HG03342 (cell line): ENCODE results near the gene KCNH2.
"Not testable (repeated sequence)": the region's sequence is repeated elsewhere in the genome, so short reads cannot be mapped to it uniquely, and the experiment has no call there.

Experiments used
- ATAC-seq: cut with Tn5 transposase; IDR thresholded peaks from one replicate; pipeline ENCODE4 v1.9.1; 2021; ENCODE audit warnings: mild to moderate bottlenecking, moderate library complexity; ENCODE audit not compliant: unreplicated experiment

KCNH2 gene

DNA sequence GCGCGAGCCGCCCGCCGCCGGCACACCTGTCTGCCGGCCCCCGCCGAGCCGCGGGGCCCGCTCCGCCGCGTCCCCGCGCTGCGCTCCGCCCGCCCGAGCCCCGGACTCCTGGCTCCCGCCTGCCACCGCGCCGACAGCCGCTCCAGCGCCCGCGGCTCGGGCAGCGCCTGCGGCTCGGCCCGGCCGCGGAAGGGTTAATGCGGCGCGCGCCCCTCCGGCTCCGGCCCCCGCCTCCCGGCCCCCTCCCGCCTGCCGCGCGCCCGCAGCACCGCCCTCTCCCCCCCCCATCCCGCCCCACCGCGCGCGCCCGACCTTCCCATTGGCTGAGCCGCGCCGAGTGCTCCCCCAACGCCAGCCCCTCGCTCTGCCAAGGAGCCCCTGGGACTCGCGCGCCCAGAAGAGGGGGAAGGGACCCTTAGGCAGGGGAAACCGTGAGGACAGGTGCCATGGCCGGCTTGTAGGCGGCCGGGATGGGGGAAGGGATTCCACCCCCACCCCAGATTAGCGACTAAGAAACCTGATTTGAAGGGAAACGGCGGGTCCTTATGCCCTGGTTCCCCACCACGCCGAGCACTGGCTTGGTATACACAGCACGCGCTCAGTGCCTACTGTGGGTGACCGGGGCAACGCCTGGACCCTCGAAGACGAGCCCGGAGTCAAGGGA, at the start of gene KCNH2:
KCNH2 (minus strand) TSS at position 196 of the 664 bp plus-strand sequence. CDS start 408 bp downstream, outside the sequence.
- ATAC-seq, result no peak

DNA sequence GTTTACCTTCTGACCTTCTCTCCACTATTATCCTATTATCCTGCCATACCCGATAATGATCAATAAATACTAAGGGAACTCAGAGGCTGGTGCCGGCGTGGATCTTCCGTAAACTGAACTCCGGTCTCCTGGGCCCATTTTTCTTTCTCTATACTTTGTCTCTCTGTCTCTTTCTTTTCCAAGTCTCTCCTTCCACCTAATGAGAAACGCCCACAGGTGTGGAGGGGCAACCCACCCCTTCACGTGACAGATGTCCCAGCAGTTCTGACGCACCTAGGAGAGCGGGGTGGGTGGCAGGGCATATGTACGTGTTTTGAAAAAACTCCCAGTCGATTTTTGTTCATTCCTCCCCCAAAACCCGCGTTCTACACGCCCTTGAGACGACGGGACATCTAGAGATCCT, 49.6 kb upstream of the KCNH2 start:
- ATAC-seq, result not testable (repeated sequence)

DNA sequence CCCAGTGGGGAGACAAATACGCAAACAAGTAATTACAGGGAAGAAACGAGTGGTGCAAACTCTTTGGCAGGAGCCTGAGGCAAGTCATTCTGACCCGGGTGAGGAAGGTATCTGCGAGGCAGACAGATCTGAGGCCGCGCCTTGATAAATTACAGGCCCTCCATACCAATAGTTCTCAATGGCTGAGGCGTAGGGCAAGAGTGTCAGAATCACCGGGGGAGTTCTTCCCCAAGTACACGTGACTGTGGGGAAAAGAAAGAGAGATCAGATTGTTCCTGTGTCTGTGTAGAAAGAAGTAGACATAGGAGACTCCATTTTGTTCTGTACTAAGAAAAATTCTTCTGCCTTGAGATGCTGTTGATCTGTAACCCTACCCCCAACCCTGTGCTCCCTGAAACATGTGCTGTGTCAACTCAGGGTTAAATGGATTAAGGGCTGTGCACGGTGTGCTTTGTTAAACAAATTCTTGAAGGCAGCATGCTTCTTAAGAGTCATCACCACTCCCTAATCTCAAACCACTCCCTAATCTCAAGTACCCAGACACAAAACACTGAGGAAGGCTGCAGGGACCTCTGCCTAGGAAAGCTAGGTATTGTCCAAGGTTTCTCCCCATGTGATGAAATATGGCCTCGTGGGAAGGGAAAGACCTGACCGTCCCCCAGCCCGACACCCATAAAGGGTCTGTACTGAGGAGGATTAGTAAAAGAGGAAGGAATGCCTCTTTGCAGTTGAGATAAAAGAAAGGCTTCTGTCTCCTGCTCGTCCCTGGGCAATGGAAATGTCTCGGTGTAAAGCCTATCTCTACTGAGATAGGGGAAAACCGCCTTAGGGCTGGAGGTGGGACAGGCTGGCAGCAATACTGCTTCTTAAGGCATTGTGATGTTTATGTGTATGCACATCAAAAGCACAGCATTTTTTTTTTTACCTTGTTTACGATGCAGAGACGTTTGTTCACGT, 48.9 kb upstream of the KCNH2 start:
- not testable (repeated sequence) for ATAC-seq

DNA sequence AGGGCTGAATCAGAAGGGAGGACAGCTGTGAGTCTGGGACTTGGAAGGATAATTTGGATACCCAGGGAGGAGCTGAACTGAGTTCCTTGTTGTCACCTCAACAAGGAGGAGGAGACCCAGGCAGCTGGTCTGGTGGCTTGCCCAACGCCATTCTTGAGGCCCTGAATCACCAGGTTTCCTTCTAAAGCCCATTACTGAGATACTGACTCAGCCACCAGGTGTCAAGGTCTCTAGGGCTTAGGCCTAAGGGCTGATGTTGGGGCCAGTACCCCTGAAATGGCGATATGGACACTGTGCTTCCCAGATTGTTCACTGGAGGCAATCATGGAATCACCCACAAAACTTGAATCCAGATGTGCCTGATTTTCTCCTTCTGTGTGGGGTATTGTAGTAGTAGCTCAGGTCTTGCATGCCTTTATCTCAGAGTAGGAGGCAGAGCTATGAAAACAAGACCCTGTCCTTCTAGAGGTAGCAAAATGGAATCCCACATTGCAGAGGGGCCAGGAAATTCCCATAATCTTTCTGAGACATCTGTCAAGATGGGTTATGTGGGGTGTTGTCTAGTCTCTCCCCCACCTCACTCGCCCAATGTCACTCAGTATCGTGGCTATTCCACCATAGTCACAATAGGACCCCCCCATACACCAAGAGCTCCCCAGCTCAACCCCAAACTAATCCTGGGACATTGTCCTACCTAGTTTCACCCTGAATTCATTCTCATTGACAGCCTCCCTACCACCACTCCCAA, 48.0 kb upstream of the KCNH2 start:
- ATAC-seq, result no peak

GRCh38 chr7:151024435-151025056, 46.4 kb upstream of the KCNH2 start, which contains the start of gene ATG9B:
Gene ATG9B (minus strand): TSS chr7:151024494. CDS start chr7:151024423, 71 bp downstream.
- no peak for ATAC-seq

GRCh38 chr7:151023232-151023631, 45.1 kb upstream of the KCNH2 start:
- ATAC-seq, result no peak

DNA sequence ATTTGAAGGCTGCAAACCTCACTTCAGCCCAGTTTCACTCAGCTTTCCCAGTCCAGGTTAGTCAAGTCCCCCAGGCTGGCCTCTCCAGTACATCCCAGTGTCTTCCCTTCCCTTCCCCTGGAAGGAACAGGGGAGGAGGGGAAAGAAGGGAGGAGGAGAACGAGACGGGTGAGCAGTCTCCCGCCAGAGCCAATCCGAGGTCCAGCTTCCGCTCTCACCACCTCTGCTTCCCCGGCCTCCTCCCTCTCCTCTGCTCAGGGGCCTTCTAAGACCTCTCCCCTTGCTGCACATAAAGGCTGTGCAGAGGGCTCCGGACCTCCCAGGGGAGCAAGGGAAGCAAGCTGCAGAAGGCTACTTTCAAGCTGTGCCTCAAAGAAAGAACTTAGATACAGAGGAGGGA, 42.1 kb upstream of the KCNH2 start:
- ATAC-seq, result no peak

DNA sequence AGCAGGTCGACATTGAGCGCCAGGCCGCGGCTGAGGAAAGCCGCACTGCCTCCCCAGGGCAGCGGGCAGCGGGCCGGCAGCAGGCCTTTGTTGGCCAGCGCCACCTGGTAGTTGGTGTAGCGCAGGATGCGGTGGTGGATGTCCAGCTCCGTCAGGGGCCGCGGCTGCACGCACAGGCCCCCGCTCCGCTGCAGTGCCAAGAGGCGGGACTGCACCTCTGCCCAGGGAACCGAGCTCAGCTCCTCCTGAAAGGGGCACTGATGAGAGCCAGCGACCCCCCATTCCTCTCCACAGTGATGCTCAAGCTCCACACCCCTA, 41.0 kb upstream of the KCNH2 start:
- ATAC-seq, result no peak

- no peak for ATAC-seq
Observed at GRCh38 chr7:151018421-151019129, 40.5 kb upstream of the KCNH2 start.

DNA sequence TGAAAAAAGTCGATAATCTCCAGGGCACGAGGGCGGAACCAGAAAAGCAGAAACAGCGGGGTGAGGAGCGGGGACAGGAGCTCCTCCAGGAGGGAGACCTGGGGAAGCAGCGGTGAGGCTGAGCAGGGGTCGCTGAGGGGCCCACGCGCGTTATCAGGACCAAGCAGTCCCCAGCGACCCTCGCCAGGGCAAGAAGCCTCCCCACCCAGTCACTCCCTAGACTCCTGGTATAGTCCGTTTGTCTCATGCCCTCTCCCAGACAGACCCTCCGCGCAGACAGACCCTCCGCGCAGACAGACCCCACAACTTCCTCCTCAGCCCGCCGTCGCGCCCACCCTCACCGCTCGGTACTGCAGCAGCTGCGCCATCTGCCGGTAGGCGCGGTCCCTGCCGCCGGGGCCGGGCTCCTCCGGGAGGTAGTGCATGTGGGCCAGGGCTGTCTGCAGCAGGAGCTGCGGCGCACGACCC, 39.9 kb upstream of the KCNH2 start:
- no peak for ATAC-seq

DNA sequence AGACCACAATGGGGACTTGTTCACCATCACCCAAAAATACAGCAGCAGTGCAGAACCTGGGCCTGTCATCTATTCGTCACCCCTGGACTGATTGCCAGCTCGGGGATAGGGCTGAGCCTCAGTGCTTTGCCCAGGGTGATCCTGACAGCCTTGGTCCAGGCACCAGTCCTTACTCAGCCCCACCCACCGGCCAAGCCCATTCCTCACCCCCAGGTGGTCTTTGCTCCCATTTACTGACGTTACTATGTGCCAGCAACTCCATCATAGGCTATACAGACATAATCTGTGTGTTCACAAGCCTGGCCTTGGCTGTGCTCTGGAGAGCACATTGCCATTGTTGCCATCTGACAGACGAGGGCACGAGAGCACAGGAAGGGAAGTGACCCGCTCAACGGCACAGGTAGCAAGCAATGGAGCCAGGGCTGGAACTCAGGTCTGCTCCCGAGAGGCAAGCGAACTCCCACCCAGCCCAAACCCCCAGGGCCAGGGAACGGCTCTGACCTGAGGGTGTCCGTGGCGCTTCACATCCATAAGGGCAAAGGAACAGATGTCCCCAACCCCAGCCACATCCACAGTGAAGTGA, 39.3 kb upstream of the KCNH2 start:
- ATAC-seq, result no peak

DNA sequence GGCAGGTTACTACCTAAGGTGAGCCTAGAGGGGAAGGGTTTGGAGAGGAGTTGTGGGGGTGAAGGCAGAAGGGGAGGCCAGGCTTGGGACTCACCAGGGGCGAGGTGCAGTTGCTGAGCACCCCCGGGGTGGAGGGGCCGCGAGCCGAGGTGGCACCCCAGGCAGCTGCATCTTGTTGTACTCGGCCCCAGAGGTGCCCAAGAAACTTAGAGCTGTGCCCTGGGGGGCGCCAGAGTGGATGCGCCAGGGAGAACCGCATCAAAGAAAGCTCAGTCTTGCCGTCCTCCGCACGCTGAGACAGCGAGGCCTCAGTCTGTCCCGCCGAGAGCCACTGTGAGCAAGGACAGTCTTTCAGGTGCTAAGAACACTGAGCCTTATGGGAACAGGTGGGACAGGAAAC, 38.8 kb upstream of the KCNH2 start:
- no peak for ATAC-seq

DNA sequence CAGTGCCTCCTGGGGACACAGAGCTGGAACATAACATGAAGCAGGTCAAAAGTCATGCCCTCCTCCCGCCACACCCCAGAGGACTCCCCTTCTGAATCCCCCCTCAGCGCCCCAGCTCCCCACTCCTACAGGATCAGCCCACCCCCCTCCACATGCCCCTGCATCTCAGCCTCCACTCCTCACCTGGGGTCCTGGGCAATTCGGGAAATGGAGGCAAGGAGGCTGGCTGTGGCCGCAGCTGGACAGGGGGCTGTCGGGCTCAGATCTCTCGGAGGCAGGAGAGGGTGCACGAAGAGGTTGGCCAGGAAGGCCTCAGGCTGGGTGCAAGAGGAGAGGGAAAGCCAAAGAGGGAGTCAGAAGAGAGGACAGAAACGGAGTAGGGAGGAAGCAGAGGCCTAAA, 38.4 kb upstream of the KCNH2 start:
- no peak for ATAC-seq

GRCh38 chr7:151015967-151016366, 37.8 kb upstream of the KCNH2 start:
- ATAC-seq, result no peak

GRCh38 chr7:151014950-151015349, 36.8 kb upstream of the KCNH2 start:
- ATAC-seq, result no peak

DNA sequence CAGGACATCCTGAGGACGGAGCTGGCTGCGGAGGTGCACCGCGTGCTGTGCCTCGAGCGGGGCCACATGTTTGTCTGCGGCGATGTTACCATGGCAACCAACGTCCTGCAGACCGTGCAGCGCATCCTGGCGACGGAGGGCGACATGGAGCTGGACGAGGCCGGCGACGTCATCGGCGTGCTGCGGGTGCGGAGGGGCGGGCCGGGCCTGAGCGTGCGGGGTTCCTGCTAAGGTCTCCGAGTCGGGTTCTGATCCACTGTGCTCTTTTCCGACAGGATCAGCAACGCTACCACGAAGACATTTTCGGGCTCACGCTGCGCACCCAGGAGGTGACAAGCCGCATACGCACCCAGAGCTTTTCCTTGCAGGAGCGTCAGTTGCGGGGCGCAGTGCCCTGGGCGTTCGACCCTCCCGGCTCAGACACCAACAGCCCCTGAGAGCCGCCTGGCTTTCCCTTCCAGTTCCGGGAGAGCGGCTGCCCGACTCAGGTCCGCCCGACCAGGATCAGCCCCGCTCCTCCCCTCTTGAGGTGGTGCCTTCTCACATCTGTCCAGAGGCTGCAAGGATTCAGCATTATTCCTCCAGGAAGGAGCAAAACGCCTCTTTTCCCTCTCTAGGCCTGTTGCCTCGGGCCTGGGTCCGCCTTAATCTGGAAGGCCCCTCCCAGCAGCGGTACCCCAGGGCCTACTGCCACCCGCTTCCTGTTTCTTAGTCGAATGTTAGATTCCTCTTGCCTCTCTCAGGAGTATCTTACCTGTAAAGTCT, 35.8 kb upstream of the KCNH2 start:
- peak; percentile 70 for ATAC-seq

DNA sequence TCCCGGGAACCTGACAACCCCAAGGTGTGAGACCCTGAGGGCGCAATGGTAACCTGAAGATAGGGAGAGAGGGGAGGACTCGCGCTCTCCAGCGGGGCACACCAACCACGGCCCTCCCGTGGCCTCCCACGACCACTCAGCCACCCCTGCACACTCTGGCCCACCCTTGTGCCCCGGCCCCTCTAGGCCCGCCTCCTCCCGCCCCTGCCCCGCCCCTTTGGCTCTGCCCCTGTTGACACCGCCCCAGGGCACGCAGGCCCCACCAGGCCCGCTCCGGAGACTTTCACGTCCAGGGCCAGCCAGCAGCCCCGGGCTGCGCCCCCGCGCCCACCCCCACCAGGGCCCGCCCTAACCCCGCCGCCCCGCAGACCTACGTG, 35.2 kb upstream of the KCNH2 start:
- ATAC-seq, result no peak

- no peak for ATAC-seq
Observed at GRCh38 chr7:151012911-151013347, 34.8 kb upstream of the KCNH2 start.

GRCh38 chr7:151012031-151012692, 34.0 kb upstream of the KCNH2 start:
- no peak for ATAC-seq
